CD4-positive, alpha-beta T cell (primary cell): ENCODE measurements around the gene CDK5R2. TPM values are rescaled to one million over a fixed set of nuclear protein-coding genes. Genes with fewer than 3 reads are reported as not detected.
"Not testable (repeated sequence)": the region's sequence is repeated elsewhere in the genome, so short reads cannot be mapped to it uniquely, and the experiment has no call there.

Experiments used
- ATAC-seq: fragments of 200-7000 bp; cut with Tn5 transposase; one replicate; pipeline ENCODE4 v1.10.0; 2022; ENCODE audit warnings: mild to moderate bottlenecking; ENCODE audit not compliant: poor library complexity
- CTCF ChIA-PET: fragments of 350-600 bp; sonication (Branson Sonifier 250); formaldehyde crosslinking; loops from one replicate; lab custom pipeline; 2021; ENCODE audit warnings: antibody characterized with exemption, inconsistent platforms; lab: Charles Lee
- POLR2A ChIA-PET: fragments of 350-600 bp; sonication (Branson Sonifier 250); formaldehyde crosslinking; loops from one replicate; lab custom pipeline; 2021; ENCODE audit warnings: antibody characterized with exemption, inconsistent platforms; lab: Charles Lee
- DNase-seq, 14 experiments: peaks; one replicate each; pipeline ENCODE4 v3.0.0-alpha.2; 2013 to 2020; ENCODE audit warnings: mixed read lengths in 2 of 14
- H3K27ac ChIP-seq, 2 donors: one replicate each; pipeline versions ENCODE4 v1.5.1 to v1.7.0; 2013; ENCODE audit warnings: low read length in 2 of 2, low read depth in 1 of 2, mild to moderate bottlenecking in 1 of 2
- H3K27me3 ChIP-seq, 2 experiments: 1 replicate in 1 of 2; 2 replicates in 1 of 2; pipeline versions ENCODE4 v1.6.1 to v1.7.0; 2013; ENCODE audit warnings: low read length in 2 of 2, control low read depth in 1 of 2, mild to moderate bottlenecking in 1 of 2, moderate library complexity in 1 of 2; ENCODE audit not compliant: insufficient read depth in 2 of 2, control insufficient read depth in 1 of 2
- H3K36me3 ChIP-seq: one replicate; pipeline ENCODE4 v1.6.1; 2013; ENCODE audit warnings: low read length, control low read depth; ENCODE audit not compliant: insufficient read depth
- H3K4me1 ChIP-seq: one replicate; pipeline ENCODE4 v1.6.1; 2013; ENCODE audit warnings: low read length, control low read depth; ENCODE audit not compliant: insufficient read depth
- H3K4me3 ChIP-seq: one replicate; pipeline ENCODE4 v1.5.1; 2013; ENCODE audit warnings: mild to moderate bottlenecking, low read length, moderate library complexity
- H3K9me3 ChIP-seq, 2 experiments: 1 replicate in 1 of 2; 2 replicates in 1 of 2; pipeline versions ENCODE4 v1.6.1 to v1.7.0; 2013; ENCODE audit warnings: low read length in 2 of 2, mild to moderate bottlenecking in 2 of 2, control low read depth in 1 of 2, moderate library complexity in 1 of 2; ENCODE audit not compliant: control insufficient read depth in 1 of 2, insufficient read depth in 1 of 2
- H3K27ac Mint-ChIP-seq: one replicate; pipeline ENCODE4 v1.8.0; 2020; ENCODE audit warnings: mixed read lengths
- H3K27me3 Mint-ChIP-seq: one replicate; pipeline ENCODE4 v1.8.0; 2021; ENCODE audit warnings: mixed read lengths
- H3K36me3 Mint-ChIP-seq: one replicate; pipeline ENCODE4 v1.8.0; 2021; ENCODE audit warnings: low read depth, mixed read lengths
- H3K4me1 Mint-ChIP-seq: one replicate; pipeline ENCODE4 v1.8.0; 2021; ENCODE audit warnings: low read depth, mixed read lengths
- H3K4me3 Mint-ChIP-seq: one replicate; pipeline ENCODE4 v1.8.0; 2020; ENCODE audit warnings: mild to moderate bottlenecking, mixed read lengths
- H3K9me3 Mint-ChIP-seq: one replicate; pipeline ENCODE4 v1.8.0; 2020; ENCODE audit warnings: mixed read lengths
- intact Hi-C, 2 experiments: fragments of 100-400 bp; cut with DNase I in 1 of 2; cut with micrococcal nuclease in 1 of 2; formaldehyde crosslinking; loops; one replicate each; pipeline versions ENCODE4 v1.15.1 to v1.9.0; 2023 to 2025; cut with DNase I, micrococcal nuclease
- total RNA-seq, 174 experiments: library from RNA in 2 of 174; stranded (reverse) in 2 of 174; gene quantifications; one replicate each; pipeline ENCODE4 v1.2.3 and lab custom pipeline; 2021 to 2026
- TF ChIP-seq, protein P1 (sequence below): fragments of 200-600 bp; IDR thresholded peaks from one replicate; pipeline ENCODE4 v1.8.0; 2022; ENCODE audit warnings: antibody characterized with exemption, mild to moderate bottlenecking

Gene CDK5R2
- total RNA-seq, 2 experiments from 2014 or later: not detected

DNA sequence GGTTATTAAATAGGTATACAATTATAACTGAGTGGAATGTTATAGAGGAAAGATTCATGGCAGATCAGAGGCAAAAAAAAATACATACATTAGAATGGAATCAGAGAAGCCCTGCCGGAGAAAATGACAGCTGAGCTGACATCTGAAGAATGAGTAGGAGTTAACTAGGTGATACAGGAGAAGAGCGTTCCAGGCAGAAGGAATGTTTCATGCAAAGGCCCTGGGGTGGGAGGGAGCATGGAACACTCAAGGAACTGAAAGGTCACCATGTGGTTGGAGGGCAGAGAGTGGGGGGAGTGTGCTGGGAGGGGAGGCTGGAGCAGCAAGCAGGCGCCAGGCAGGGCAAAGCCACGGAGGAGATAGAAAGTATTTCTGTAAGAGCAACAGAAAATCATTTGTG lies 31.6 kb upstream of the CDK5R2 start:
- H3K27ac ChIP-seq: no peak overlapping the region
- peaks cover 7 to 21% of the 10 kb centered on the region in 2 experiments for H3K27me3 ChIP-seq
- no peak overlapping the region for H3K4me3 ChIP-seq
- intact Hi-C loops: no loop called here
- H3K36me3 Mint-ChIP-seq: no peaks in the 10 kb centered on the region
- H3K36me3 ChIP-seq: no peaks in the 10 kb centered on the region
- no peaks in the 10 kb centered on the region for H3K9me3 Mint-ChIP-seq
- DNase-seq: no peak
- TF ChIP-seq, protein P1, sequence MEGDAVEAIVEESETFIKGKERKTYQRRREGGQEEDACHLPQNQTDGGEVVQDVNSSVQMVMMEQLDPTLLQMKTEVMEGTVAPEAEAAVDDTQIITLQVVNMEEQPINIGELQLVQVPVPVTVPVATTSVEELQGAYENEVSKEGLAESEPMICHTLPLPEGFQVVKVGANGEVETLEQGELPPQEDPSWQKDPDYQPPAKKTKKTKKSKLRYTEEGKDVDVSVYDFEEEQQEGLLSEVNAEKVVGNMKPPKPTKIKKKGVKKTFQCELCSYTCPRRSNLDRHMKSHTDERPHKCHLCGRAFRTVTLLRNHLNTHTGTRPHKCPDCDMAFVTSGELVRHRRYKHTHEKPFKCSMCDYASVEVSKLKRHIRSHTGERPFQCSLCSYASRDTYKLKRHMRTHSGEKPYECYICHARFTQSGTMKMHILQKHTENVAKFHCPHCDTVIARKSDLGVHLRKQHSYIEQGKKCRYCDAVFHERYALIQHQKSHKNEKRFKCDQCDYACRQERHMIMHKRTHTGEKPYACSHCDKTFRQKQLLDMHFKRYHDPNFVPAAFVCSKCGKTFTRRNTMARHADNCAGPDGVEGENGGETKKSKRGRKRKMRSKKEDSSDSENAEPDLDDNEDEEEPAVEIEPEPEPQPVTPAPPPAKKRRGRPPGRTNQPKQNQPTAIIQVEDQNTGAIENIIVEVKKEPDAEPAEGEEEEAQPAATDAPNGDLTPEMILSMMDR: no peak
- peaks cover 55% of the 10 kb centered on the region for H3K27me3 Mint-ChIP-seq
- ChIA-PET CTCF (no interaction called here), POLR2A (no interaction called here)
- H3K4me3 Mint-ChIP-seq: no peak overlapping the region
- H3K4me1 ChIP-seq: no peaks in the 10 kb centered on the region
- no peak for ATAC-seq
- peaks cover 0 to 8% of the 10 kb centered on the region in 2 experiments for H3K9me3 ChIP-seq
- H3K4me1 Mint-ChIP-seq: no peaks in the 10 kb centered on the region
- no peak overlapping the region for H3K27ac Mint-ChIP-seq

DNA sequence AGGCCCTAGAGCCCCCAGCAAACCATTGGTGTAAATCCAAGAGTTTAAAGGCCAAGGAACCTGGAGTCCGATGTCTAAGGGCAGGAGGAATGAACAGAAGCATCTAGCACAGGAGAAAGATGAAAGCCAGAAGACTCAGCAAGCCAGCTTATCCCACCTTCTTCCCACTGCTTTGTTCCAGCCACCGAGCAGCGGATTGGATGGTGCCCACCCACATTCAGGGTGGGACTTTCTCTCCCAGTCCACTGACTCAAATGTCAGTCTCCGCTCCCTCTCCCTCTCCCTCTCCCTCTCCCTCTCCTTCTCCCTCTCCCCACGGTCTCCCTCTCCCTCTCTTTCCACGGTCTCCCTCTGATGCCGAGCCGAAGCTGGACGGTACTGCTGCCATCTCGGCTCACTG lies 29.0 kb upstream of the CDK5R2 start:
- H3K27ac Mint-ChIP-seq, H3K27ac ChIP-seq, H3K36me3 Mint-ChIP-seq, H3K4me3 ChIP-seq, CTCF ChIA-PET, H3K9me3 ChIP-seq, H3K4me3 Mint-ChIP-seq, H3K4me1 ChIP-seq, H3K9me3 Mint-ChIP-seq, POLR2A ChIA-PET, H3K4me1 Mint-ChIP-seq, DNase-seq, ATAC-seq, H3K36me3 ChIP-seq, intact Hi-C loops: not testable (repeated sequence)
- H3K27me3 ChIP-seq: peaks cover 0 to 14% of the 10 kb centered on the region in 2 experiments
- peaks cover 50% of the 10 kb centered on the region for H3K27me3 Mint-ChIP-seq

DNA sequence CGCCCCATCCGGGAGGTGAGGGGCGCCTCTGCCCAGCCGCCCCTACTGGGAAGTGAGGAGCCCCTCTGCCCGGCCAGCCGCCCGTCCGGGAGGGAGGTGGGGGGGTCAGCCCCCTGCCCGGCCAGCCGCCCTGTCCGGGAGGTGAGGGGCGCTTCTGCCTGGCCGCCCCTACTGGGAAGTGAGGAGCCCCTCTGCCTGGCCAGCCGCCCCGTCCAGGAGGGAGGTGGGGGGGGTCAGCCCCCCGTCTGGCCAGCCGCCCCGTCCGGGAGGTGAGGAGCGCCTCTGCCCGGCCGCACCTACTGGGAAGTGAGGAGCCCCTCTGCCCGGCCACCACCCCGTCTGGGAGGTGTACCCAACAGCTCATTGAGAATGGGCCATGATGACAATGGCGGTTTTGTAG lies 27.7 kb upstream of the CDK5R2 start:
- POLR2A ChIA-PET, H3K36me3 Mint-ChIP-seq, ATAC-seq, H3K27ac Mint-ChIP-seq, H3K4me3 Mint-ChIP-seq, DNase-seq, H3K27ac ChIP-seq, H3K36me3 ChIP-seq, H3K4me3 ChIP-seq, CTCF ChIA-PET, H3K9me3 ChIP-seq, H3K9me3 Mint-ChIP-seq, H3K4me1 Mint-ChIP-seq, intact Hi-C loops, H3K4me1 ChIP-seq: not testable (repeated sequence)
- H3K27me3 Mint-ChIP-seq: peaks cover 49% of the 10 kb centered on the region
- peaks cover 10 to 16% of the 10 kb centered on the region in 2 experiments for H3K27me3 ChIP-seq

DNA sequence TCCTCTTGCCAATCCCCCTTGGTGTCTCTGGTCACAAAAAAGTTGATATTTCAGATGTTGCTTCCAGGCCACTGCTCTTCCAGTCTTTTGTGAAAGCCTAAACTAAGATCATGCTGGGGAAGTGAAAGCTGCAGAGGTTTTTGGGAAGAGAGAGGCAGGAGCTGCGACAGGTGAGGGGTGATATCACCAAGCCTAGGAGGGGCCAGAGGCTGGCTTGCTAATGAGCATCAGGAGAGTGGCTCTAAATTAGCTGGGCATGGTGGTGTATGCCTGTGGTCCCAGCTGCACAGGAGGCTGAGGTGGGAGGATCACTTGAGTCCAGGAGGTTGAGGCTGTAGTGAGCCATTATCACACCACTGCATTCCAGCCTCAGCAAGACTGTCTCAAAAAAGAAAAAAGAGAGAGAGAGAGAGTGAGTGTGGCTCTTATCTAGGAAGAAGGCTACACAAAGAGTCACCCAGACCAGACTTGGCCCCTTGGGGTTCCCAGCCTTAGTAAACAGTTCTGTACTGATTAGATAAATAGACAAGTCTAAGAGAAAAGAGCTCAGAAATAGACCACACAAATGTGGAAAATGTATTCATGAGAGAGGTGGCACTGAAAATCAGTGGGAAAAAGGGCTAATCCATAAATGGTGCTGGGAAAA lies 14.6 kb upstream of the CDK5R2 start:
- TF ChIP-seq, protein P1: no peak
- peaks cover 3% of the 10 kb centered on the region for H3K9me3 Mint-ChIP-seq
- H3K36me3 ChIP-seq: no peaks in the 10 kb centered on the region
- no peak overlapping the region for H3K27ac ChIP-seq
- ChIA-PET POLR2A (interaction anchor here (0.8 kb wide), 1 partner anchor 12 kb away, joined by 3 read pairs; no protein-coding TSS in a partner anchor), CTCF (no interaction called here)
- peaks cover 65% of the 10 kb centered on the region for H3K27me3 Mint-ChIP-seq
- intact Hi-C loops: no loop called here
- H3K4me3 Mint-ChIP-seq: no peak overlapping the region
- H3K4me1 ChIP-seq: no peaks in the 10 kb centered on the region
- H3K4me3 ChIP-seq: no peak overlapping the region
- H3K9me3 ChIP-seq: peaks cover 0 to 3% of the 10 kb centered on the region in 2 experiments
- no peak for DNase-seq
- no peak overlapping the region for H3K27ac Mint-ChIP-seq
- ATAC-seq: no peak
- H3K4me1 Mint-ChIP-seq: no peaks in the 10 kb centered on the region
- no peaks in the 10 kb centered on the region for H3K36me3 Mint-ChIP-seq
- peaks cover 7 to 43% of the 10 kb centered on the region in 2 experiments for H3K27me3 ChIP-seq
